ENCODE data around the gene RPH3AL.

- TF ChIP-seq, protein P1, sequence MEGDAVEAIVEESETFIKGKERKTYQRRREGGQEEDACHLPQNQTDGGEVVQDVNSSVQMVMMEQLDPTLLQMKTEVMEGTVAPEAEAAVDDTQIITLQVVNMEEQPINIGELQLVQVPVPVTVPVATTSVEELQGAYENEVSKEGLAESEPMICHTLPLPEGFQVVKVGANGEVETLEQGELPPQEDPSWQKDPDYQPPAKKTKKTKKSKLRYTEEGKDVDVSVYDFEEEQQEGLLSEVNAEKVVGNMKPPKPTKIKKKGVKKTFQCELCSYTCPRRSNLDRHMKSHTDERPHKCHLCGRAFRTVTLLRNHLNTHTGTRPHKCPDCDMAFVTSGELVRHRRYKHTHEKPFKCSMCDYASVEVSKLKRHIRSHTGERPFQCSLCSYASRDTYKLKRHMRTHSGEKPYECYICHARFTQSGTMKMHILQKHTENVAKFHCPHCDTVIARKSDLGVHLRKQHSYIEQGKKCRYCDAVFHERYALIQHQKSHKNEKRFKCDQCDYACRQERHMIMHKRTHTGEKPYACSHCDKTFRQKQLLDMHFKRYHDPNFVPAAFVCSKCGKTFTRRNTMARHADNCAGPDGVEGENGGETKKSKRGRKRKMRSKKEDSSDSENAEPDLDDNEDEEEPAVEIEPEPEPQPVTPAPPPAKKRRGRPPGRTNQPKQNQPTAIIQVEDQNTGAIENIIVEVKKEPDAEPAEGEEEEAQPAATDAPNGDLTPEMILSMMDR (IDR thresholded peaks at IDR 0.05; ENCODE audit: poor library complexity, severe bottlenecking): no peak
- TF ChIP-seq POLR2AphosphoS5 (IDR thresholded peaks at IDR 0.05) (no peak), TAF1 (IDR thresholded peaks at IDR 0.05; ENCODE audit: low read depth) (no peak)
These were observed 153.4 kb downstream of the RPH3AL start for GRCh38 chr17:199191-199604.

Data from neural cell (in vitro differentiated cells).